NOMO-1 treated with DMSO at 0.1 percent for 48 hours (cell line): ENCODE data around the gene RALGPS2.

ENCODE experiments used
- DNase-seq: peaks from one replicate; lab custom pipeline; 2025; ENCODE audit not compliant: unreplicated experiment; lab: John Stamatoyannopoulos, UW

The RALGPS2 gene

DNA sequence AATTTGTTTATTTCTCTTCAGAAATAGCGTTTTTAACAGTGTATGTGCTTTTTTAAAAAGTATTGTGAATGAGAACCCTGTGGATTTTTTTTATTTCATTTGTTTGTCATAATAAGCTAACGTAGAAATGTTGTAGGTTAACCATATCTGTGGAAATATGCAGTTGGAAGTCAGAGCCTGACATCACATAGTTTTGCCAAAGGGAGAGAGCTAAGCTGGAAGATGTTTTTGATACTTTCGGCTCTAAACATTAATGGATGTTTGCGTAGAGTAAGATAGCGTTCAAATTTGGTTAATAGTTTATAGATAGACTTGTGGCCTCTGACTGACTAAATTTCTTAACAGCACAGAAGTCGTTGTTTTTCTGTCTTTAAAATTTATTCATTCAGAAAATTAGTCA lies 193.3 kb downstream of the RALGPS2 start:
- DNase-seq = no peak

DNA sequence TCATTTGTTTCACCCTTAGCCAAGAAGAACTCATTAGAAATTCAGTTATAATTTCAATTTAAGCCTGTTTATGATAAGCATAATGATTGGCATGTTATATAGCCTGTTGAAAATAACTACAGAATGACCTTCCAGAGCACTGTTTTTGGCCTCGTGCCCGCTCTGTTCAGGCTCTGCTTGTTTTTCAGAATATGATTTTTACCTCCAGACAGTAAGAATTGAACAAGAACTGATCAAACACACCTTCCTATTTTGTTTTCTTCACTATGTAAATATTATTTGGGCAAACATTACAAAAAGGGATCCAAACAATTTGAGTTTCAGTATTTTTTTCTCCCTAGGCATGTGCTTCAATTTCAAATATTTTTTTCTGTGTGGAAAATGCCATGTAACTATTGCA lies 193.9 kb downstream of the RALGPS2 start:
- DNase-seq = no peak

DNA sequence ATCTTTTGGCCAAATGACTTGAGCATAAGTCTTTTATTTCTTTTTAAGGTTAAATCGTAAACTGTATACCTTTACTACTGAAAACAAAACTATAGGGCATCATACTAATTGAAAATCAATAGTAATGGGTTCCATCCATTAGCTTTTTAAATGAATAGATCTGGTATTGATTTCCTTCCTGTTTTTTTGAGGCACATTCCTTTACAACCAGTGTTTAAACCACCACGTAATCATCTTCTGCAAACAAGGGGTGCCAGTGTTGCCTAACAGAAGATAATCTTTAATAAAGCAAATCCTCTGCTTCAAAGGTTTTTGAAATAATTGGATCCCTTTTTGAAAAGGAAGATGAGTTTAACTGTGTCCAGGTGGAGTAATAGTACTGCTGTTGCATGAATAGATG lies 194.5 kb downstream of the RALGPS2 start:
- no peak for DNase-seq

DNA sequence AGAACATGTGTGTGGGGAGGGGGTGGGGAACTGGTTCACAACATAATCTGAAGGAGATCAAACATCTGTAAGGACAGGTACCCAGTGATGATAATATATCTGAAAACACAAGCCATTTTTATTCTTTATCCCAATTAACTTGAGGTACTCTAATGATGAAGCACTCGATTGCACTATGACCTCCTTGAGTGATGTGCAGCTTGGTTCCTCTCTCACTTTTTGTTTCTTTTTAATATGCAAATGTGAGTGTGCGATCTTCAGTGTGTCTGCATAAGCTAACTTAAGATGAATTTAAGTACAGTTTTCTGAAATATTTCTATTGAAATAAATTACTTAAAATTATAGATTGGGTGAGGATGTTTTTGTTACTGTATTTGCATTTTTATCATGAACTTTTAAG lies 196.5 kb downstream of the RALGPS2 start:
- no peak for DNase-seq

DNA sequence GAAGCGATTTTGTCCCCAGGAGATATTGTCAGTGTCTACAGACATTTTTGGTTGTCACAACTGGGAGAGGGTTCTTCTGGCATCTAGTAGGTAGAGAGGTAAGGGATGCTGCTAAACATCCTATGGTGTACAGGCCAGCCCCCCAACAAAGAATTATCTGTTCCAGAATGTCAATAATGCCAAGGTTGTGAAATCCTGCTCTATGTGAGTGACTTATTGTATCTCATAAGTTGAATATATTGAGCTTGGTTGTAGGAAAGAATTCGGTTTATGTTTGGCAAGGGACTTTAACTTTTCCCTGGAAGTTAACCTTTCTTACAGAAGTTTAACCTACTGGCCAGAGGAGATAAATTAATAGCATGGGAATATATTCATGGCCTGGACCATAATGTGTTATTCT lies 198.5 kb downstream of the RALGPS2 start:
- DNase-seq = no peak

DNA sequence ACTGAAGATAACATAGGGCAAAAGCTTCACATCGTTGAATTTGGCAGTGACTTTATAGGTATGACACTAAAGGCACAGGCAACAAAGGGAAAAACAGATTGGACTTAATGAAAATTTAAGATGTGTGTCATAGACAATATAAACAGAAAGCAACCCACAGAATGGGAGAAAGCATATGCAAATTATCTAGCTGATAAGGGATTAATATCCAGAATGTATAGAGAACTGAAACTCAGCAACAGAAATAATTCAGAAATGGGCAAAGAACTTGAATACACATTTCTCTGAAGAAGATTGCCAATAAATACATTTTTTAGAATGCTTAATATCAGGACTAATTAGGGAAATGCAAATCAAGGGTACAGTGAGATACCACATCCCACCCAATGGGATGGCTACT lies 201.0 kb downstream of the RALGPS2 start:
- no peak for DNase-seq

DNA sequence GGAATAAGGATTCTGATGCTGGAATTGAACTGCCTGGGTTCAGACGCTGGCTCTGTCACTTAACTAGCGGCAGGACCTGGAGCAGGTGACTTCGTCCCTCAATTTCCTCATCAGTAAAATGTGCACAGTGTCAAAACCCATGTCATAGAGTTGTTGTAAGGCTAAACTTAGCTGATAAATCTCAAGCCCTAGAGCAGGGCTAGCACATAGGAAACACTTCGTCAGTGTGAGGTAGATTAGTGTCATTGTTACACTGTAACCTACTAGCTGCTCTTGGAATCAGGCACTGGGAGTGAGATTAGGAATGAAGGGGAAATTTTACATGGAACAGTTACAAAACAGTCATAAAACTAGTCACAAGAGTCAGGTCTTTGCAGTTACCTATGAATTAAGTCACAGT lies 202.0 kb downstream of the RALGPS2 start:
- DNase-seq = no peak

DNA sequence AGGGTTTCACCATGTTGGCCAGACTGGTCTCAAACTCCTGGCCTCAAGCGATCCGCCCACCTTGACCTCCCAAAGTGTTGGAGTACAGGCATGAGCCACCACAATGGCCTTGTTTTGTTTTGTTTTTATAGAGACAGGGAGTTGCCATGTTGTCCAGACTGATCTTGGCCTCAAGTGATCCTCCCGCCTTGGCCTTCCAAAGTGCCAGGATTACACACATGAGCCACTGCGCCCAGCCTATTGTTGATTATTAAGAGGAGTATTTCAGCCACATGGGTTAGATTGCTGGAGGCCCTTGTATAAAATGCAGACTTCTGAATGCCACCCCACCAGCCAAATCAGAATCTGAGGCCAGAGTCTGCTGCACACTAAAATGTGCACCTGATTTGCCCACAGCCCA lies 203.0 kb downstream of the RALGPS2 start:
- DNase-seq = no peak

DNA sequence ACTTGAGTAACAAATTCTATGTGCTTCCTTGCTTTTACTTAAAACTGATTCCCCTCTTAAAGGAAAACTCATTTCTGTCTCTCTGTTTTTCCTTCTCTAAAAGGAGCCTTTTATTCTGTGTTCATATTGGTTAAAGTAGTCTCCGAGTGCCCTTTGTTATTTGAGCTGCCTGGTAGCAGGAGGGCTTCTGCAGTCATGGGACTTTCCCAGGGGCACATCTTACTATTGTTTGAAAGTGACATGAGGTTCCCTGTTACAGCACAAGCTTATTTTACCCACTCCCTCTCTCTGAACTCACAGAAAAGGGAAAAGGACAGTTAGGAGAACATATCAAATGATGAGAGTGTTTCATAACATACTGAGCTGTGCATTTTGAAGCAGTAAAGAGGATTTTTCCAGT lies 203.9 kb downstream of the RALGPS2 start:
- DNase-seq = no peak

DNA sequence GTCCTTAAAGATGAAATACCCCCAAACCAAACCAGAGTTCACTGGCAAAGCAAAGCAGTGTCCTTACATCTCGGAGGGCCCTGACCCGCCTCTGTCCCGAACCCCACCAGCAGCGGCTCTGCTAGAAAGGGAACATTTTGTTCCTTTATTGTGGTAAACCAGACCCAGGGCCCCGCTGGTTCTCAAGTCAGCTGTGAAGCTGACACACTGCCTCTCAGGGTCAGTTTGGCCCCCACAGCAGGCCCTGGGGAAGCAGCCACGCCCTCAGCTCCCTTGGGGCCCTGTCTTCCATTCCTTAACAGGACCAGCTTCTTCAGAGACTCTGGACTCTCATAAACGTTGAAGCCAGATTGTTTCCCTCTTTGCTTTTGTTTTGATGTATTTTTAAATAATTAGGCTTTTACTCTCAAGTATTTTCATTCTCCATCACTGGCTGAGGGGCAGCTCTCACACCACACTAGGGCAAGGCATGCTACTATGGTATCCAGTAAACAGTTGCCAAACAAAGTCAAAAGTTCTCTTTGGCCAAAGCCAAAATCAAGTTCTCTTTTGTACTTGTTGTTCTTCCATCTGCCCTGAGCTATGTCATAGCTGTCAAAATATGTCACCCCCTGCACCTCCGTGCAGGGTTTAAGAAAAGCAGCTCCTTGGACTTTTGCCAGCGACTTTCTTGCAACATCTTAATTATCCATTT lies 207.0 kb downstream of the RALGPS2 start:
- peak; percentile 78 for DNase-seq

DNA sequence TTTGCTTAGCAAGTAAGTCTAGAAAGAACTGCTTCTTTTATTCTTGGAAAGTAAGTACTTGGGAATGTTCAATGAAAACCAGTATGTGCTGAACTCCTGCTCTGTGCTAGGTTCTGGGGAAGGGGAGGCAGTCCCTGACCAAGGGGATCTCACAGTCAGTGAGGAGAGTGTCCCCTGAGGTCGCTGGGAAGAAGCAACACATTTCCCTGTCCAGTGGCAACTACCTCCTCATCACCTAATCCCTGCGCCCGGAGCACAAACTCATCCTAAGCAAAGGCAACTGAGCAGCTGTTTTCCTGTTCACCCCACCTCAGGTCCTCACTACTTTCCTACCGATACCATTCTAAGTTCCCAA lies 207.5 kb downstream of the RALGPS2 start:
- no peak for DNase-seq

DNA sequence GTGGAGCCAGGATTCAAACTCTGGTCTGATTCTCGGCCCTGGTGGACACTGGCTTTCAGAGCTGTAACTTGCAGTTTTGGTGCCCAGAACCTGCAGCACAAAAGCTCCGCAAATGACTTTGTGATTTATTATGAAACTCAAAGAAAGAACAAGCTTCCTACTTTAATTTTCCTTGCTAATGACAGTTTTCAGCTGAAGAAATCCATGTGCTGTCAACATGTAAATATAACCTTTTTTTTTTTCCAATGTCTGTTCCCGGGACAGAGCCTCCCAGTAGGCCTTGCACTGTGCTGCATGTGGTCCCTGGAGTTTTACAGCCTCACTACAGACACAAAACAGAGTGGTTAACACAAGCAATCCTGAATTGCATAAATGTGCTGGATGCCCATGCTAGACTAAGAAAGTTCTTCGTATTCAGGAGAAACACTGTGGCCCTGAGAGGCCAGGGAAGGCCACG lies 208.1 kb downstream of the RALGPS2 start:
- no peak for DNase-seq

DNA sequence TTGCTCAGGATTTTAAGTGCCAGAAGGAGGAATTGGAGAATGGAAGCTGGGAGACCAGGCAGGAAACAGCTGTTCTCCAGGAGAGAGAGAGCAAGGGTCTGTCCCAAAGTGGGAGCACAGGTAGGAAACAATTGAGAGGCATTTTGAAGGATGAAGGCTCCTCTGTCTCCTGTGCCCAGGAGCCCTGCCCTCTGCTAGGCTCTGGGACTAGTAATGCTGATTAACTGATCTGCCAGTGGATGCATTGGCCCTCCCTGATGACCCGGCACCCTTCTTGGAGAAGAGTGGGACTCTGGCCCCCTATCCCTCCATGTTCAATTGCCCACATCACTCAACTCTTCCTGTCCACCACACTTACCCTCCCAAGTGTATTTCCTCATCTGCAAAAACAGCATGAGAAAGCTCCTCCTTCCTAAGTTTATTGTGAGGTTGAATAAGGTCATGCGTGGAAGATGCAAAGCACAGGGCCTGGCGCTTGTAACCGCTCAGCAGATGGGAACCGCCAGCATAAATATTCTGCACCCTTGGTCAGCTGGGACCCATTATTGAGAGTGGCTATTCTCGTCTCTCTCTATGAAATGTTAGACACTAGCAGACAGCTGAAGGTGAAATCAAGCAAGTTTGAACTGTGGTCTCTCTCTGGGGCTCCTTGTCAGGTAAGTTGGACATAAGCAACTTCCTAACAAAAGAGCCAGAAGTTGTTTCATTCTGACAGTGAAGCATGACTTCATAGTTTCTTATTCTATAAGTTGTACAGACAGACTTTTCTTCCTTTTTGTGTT lies 208.9 kb downstream of the RALGPS2 start:
- peak; percentile 49 for DNase-seq

DNA sequence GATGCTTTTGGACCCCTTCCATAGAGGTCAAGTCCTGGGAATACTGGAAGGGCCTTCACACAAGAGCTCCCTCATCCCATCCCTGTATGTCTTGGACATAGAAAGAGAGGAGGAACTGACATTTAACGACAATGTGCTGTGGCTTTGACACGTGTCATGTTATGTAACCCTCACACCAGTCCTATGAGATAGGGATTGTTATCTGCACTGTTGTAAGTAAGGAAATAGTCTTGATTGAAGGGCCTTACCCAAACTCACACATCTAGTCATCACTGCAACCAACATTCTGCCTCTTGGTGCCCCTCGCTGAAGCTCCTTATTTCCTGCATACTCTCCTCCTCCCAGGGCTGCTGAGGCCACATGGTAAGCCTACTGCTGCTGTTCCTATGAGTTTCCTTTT lies 209.5 kb downstream of the RALGPS2 start:
- DNase-seq = peak; percentile 95

DNA sequence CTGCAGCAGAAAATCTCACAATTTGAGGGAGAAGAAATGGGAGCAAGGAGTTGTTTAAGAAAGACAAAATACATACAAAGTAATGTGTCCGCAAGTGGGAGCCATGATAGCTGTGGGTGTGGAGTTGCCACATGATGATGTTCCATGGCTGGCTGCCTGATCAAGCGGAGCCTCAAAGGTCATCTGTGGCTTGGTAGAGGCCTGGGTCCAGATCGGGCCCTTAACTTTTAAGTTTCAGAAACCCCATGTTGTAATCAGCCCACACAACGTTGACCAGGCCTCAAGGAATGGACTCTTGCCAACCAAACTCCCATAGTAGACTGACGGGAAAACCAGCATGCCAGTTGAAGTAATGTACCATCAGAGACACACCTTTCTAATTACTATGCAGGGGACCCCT lies 210.6 kb downstream of the RALGPS2 start:
- DNase-seq = no peak

DNA sequence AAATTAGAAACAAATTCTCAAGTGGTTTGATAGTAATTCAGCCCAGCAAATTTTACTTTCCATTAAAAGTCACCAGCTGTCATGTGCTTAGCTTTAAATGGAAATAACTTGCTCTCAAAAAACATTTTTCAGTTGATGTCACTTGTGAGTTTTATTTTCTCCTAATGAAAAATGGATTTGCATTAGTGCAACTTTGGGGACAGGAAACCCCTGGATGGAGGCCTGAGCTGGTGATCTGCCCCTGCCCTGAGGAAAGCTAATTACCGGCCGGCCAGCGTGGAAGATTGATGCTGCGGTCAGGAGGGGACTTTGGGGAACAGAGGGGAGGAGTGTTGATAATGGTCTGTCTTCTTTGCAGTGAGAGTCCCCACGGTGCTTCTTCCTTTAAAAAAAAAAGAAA lies 212.7 kb downstream of the RALGPS2 start:
- no peak for DNase-seq

DNA sequence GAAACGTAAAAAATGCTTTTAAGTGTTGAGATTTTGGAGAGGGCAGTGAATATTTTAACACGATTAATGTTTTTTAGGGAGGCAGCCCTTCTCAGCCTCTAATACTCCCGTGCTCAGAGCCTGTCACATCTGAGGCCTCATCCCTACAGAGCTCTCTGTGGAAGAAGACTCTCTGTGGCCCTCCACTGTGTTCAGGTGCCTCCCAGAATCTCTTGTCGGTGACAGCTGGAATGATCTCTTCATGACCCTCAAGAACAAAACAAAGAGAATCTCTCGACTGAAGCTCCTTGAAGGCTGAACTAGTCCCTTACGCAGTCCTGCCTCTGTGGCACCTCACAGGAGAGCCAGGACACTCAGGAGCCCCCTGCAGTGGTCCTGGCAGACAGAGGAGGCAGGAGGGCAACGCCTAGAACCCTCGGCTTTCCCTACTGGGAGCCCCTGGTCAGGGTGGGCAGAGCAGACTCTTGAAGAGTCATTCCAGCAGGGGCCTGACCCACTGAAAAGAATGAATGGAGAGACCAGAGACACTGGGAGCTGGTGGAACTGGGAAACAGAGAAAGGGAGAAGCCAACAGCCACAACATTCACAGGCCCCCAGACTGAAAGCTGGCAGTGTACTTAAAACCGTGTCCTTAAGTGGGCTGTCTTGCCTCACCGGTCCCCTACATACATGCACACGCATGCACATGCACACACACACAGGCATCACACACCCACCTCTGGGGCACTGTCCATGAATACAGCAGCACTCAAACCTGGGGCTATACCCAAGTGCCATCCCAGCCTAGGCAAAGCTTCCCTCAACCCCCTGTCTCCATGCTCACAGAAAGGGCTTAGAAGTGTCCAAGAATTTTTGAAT lies 213.3 kb downstream of the RALGPS2 start:
- no peak for DNase-seq

DNA sequence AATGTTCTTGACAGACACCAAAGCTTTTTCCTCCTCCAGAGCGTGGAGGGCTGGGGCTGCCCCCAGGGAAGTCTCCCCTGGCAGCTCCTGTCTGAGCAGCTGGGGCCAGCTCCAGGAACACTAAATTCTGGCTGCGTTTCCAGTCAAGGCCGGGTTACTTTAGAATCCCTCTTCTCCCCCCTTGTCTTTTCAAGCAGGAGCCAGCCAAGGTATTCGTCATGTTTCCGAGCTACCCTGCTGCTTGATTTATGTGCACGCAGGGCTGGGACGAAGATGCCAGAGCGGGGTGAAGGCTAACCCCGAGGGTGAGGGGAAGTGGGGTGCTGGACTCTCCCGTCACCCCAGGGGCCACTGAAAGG lies 213.9 kb downstream of the RALGPS2 start:
- no peak for DNase-seq

DNA sequence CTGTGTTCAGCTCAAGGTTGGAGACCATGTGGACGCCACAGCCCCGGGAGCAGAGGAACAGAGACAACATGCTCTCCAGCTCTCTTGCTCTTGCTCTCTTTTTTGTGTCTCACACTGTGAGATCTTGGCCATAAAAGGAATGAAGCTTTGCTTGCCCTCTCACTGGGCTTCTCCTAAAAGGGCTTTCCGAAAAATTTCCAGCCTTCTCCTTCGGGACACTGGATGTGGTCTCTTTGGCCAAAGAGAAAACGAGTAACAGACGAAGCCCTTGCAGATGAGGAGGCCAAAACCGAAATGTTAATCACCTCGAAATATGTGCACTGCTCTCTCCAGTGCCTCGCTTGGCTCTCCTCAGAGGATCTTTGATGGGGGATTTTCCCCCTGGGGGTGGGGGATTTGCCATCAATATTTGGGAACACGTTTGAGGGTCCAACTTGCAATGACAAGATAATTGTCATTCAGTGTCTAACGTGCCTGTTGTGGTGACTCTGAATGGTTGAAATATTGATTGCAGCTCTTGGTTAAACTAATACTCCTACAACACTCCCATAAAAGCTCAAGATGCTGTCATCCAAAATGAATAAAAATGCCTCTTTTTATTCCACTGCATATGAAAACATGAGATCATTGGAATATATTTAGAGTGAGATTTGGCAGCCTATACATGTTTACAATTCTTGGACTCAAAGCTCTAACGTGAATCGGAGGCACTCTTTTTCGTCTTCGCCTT lies 214.5 kb downstream of the RALGPS2 start:
- DNase-seq = no peak

DNA sequence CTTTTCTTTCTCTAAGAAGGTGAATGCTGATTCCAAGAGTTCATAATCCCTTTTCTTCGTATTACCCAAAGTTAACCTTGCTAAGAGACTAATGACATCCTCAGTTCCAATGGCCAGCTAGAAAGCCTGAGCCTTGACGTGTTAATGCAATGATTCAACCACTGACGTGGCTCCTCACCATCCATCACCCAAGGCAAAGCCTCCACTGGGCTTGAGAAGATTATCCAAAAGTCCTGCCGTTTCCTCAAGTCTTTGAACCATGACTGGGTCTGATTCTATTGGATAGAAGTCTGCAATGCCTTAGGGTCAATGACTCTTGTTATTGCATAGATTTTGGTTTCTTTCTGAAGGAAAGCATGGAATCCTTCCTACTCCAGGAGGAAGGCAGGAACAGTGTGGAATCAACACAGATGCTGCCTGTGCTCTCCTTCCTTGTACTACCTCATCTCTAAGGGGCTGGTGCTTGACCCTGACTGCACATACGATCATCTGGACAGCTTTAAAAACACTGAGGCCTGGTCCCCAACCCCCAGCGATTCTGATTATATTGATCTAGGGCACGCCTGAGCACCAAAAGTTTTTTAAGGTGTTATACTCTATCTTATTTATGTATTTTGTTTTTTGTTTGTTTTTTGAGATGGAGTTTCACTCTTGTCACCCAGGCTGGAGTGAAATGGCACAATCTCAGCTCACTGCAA lies 215.2 kb downstream of the RALGPS2 start:
- no peak for DNase-seq

DNA sequence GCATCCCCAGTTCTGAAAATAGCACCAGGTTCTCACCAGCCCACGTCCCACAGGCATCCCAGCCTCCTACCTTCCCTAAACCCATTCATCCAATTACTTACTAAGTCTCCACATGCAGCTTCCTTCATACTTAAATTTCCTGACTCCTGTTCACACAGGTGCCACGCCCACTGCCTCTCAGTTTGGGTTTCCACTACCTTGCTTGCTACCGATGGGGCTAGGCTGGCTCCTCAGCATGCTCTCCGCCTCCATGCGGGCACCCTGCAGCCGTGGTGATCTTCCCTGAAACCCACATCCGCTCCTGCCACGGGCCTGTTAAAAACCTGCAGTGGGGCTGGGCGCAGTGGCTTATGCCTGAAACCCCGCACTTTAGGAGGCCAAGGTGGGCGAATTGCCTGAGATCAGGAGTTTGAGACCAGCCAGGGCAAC lies 216.2 kb downstream of the RALGPS2 start:
- no peak for DNase-seq
